ENCODE results near the gene FAM149B1. TPM values are rescaled to one million over a fixed set of nuclear protein-coding genes. Genes with fewer than 3 reads are reported as not detected.

The FAM149B1 gene
- total RNA-seq, 4 donors from 2014 or later = 17.3 to 26.2 (median 23.2) TPM

DNA sequence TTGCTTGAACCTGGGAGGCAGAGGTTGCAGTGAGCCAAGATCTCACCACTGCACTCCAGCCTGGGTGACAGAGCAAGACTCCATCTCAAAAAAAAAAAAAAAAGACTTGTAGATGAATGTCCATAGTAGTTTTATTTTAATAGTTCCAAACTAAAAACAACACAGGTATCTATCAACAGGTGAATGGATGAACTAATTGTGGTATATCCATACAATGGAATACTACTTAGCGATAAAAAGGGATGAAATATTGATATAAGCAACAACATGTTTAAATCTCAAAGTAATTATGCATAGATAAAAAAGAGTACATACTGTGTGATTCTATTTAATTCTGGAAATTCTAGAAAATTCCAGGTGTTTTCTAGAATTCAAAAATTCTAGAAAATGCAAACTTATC is 122.0 kb downstream of the FAM149B1 start:
- TF ChIP-seq, protein P1, sequence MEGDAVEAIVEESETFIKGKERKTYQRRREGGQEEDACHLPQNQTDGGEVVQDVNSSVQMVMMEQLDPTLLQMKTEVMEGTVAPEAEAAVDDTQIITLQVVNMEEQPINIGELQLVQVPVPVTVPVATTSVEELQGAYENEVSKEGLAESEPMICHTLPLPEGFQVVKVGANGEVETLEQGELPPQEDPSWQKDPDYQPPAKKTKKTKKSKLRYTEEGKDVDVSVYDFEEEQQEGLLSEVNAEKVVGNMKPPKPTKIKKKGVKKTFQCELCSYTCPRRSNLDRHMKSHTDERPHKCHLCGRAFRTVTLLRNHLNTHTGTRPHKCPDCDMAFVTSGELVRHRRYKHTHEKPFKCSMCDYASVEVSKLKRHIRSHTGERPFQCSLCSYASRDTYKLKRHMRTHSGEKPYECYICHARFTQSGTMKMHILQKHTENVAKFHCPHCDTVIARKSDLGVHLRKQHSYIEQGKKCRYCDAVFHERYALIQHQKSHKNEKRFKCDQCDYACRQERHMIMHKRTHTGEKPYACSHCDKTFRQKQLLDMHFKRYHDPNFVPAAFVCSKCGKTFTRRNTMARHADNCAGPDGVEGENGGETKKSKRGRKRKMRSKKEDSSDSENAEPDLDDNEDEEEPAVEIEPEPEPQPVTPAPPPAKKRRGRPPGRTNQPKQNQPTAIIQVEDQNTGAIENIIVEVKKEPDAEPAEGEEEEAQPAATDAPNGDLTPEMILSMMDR (IDR thresholded peaks at IDR 0.05; ENCODE audit: low read depth) = no peak

DNA sequence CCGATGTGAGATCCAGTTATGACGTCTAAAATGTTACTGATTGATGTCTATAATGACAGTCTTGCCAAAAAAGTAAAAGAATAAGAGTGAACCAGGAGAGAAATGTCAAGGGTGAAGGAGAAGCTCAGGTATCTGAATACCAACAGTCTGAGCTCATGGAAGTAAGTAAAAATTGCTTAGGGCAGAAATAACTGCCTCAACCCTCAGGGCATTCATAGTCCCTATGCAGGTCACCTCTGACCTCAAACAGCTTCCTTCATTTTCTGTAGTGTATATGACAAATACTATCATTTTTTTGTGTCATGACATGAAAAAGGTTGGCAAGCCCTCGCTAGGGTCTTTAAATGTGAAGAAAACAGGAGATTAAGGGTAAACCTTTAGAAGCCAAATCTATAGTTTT is 125.5 kb downstream of the FAM149B1 start:
- TF ChIP-seq, protein P1 (IDR thresholded peaks at IDR 0.05; ENCODE audit: low read depth) = no peak

Small RNA genes lying within 50 kb of the gene (small RNA-seq; reads per million reads assigned to genes)
- gene RF00019 (0.49 reads per million), gene RNU6-833P (not detected), gene SNORA11F (1.9 reads per million, percentile 36 among the genes with 10 or more reads in this experiment)

Other genes with a start within 250 kb of the FAM149B1 start
- not detected for gene PLA2G12B, start 213.3 kb upstream of the FAM149B1 start, total RNA-seq
- 10 to 100 TPM; 20.3 to 43.4 (median 34.6) TPM for gene P4HA1, start 71.3 kb upstream of the FAM149B1 start, total RNA-seq
- gene NUDT13, start 57.7 kb upstream of the FAM149B1 start, total RNA-seq = 1 to 10 TPM; 2.1 to 9.0 (median 2.7) TPM
- 10 to 100 TPM; 25.1 to 40.6 (median 27.9) TPM for gene ECD, start 111 bp upstream of the FAM149B1 start, total RNA-seq
- gene DNAJC9, start 79.1 kb downstream of the FAM149B1 start, total RNA-seq = 10 to 100 TPM; 11.7 to 16.3 (median 14.3) TPM
- 10 to 100 TPM; 31.9 to 40.4 (median 35.6) TPM for gene MRPS16, start 84.5 kb downstream of the FAM149B1 start, total RNA-seq
- 1 to 10 TPM; 3.9 to 8.1 (median 6.3) TPM for gene CFAP70, start 190.7 kb downstream of the FAM149B1 start, total RNA-seq
- 100 to 1,000 TPM; 106 to 145 (median 114) TPM for gene ANXA7, start 245.9 kb downstream of the FAM149B1 start, total RNA-seq